Measurements from ENCODE around the gene GABRB3. TPM values are rescaled to one million over a fixed set of nuclear protein-coding genes. Genes with fewer than 3 reads are reported as not detected.

The GABRB3 gene
- total and polyA plus RNA-seq, 2 of the 8 experiments (the other 6 are each of a cell fraction or from before 2014, with no cell fraction given), result 98.8 to 163 TPM

DNA sequence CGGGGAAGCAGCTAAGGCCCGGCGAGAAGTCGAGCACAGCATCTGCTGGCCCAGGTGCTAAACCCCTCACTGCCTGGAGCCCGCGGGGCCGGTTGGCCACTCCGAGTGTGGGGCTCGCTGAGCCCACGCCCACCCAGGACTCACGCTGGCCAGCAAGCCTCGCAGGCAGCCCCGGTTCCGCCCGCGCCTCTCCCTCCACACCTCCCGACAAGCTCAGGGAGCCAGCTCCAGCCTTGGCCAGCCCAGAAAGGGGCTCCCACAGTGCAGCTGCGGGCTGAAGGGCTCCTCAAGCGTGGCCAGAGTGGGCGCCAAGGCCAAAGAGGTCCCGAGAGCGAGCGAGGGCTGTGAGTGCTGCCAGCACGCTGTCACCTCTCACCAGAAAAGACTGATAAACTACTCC, 8.9 kb upstream of the GABRB3 start (continued):
- no peak for TF ChIP-seq KDM1A (IDR thresholded peaks at IDR 0.05; ENCODE audit: borderline replicate concordance, low read length)

All from H1 (cell line).